ENCODE results near the gene CYYR1.

Gene CYYR1

GRCh38 chr21:26490771-26491170 is 82.3 kb downstream of the CYYR1 start:
- TF ChIP-seq CTCF (conservative IDR thresholded peaks at IDR 0.05; ENCODE audit: low read depth, low read length): no peak
- Histone ChIP-seq H3K27me3 (ENCODE audit: insufficient read depth, low read depth) (no peaks in the 10 kb centered on the region), H3K27ac (no peak overlapping the region), H3K4me2 (no peak overlapping the region), H3K36me3 (ENCODE audit: insufficient read depth) (no peaks in the 10 kb centered on the region), H2AFZ (ENCODE audit: low read depth) (no peak overlapping the region), H3K4me3 (IDR thresholded peaks at IDR 0.05; ENCODE audit: insufficient read depth, low read depth, low read length) (no peak overlapping the region), H4K20me1 (ENCODE audit: insufficient read depth) (no peaks in the 10 kb centered on the region), H3K4me1 (ENCODE audit: low read depth, poor library complexity, severe bottlenecking) (no peaks in the 10 kb centered on the region), H3K9ac (no peak overlapping the region), H3K79me2 (ENCODE audit: insufficient read depth, low read depth) (no peaks in the 10 kb centered on the region)

GRCh38 chr21:26489781-26490180 is 83.3 kb downstream of the CYYR1 start:
- Histone ChIP-seq H3K27ac (no peak overlapping the region), H3K36me3 (ENCODE audit: insufficient read depth) (no peaks in the 10 kb centered on the region), H3K4me2 (no peak overlapping the region), H4K20me1 (ENCODE audit: insufficient read depth) (no peaks in the 10 kb centered on the region), H3K4me3 (IDR thresholded peaks at IDR 0.05; ENCODE audit: insufficient read depth, low read depth, low read length) (no peak overlapping the region), H3K27me3 (ENCODE audit: insufficient read depth, low read depth) (no peaks in the 10 kb centered on the region), H3K79me2 (ENCODE audit: insufficient read depth, low read depth) (no peaks in the 10 kb centered on the region), H3K9ac (no peak overlapping the region), H2AFZ (ENCODE audit: low read depth) (no peak overlapping the region), H3K4me1 (ENCODE audit: low read depth, poor library complexity, severe bottlenecking) (no peaks in the 10 kb centered on the region)
- TF ChIP-seq CTCF (conservative IDR thresholded peaks at IDR 0.05; ENCODE audit: low read depth, low read length): no peak

GRCh38 chr21:26487981-26488480 is 85.1 kb downstream of the CYYR1 start:
- Histone ChIP-seq H2AFZ (ENCODE audit: low read depth) (no peak overlapping the region), H3K79me2 (ENCODE audit: insufficient read depth, low read depth) (no peaks in the 10 kb centered on the region), H3K9ac (no peak overlapping the region), H3K27ac (no peak overlapping the region), H3K36me3 (ENCODE audit: insufficient read depth) (no peaks in the 10 kb centered on the region), H3K4me2 (no peak overlapping the region), H3K4me1 (ENCODE audit: low read depth, poor library complexity, severe bottlenecking) (no peaks in the 10 kb centered on the region), H4K20me1 (ENCODE audit: insufficient read depth) (no peaks in the 10 kb centered on the region), H3K27me3 (ENCODE audit: insufficient read depth, low read depth) (no peaks in the 10 kb centered on the region), H3K4me3 (IDR thresholded peaks at IDR 0.05; ENCODE audit: insufficient read depth, low read depth, low read length) (no peak overlapping the region)
- TF ChIP-seq CTCF (conservative IDR thresholded peaks at IDR 0.05; ENCODE audit: low read depth, low read length): no peak

- Histone ChIP-seq H2AFZ (ENCODE audit: low read depth) (no peak overlapping the region), H3K4me1 (ENCODE audit: low read depth, poor library complexity, severe bottlenecking) (no peaks in the 10 kb centered on the region), H3K4me3 (IDR thresholded peaks at IDR 0.05; ENCODE audit: insufficient read depth, low read depth, low read length) (no peak overlapping the region), H4K20me1 (ENCODE audit: insufficient read depth) (no peaks in the 10 kb centered on the region), H3K27ac (no peak overlapping the region), H3K9ac (no peak overlapping the region), H3K4me2 (no peak overlapping the region), H3K36me3 (ENCODE audit: insufficient read depth) (no peaks in the 10 kb centered on the region), H3K79me2 (ENCODE audit: insufficient read depth, low read depth) (no peaks in the 10 kb centered on the region), H3K27me3 (ENCODE audit: insufficient read depth, low read depth) (no peaks in the 10 kb centered on the region)
- TF ChIP-seq CTCF (conservative IDR thresholded peaks at IDR 0.05; ENCODE audit: low read depth, low read length): no peak
Measured at GRCh38 chr21:26473471-26473870, 99.6 kb downstream of the CYYR1 start.
